ENCODE data around the gene RPLP1.

The RPLP1 gene

DNA sequence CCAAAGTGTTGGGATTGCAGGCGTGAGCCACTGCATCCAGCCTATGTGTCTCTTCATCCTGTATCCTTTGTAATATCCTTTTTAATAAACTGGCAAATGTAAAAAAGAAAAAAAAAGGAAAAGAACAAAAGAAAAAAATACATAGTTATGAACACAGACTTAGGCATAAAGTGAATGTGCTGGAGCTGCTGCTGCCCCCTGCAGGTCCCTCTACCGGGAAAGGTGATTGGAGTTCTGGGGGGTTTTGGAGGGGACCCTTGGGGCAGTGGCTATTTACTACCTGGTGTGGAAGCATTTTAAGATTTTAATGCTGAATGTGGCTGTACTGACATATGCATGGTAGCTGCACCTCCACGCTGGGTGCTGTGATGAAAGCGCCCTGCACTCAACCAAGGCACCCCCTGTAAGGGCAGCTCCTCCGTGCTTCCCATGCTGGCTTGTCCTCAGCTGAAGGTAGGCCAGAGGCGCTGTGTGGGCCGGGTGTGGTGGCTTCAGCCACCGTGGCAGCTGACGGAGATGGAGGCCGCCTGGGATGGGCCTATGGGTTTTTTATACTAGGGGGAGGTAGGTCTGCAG is 49.9 kb downstream of the RPLP1 start:
- TF ChIP-seq, protein P1, sequence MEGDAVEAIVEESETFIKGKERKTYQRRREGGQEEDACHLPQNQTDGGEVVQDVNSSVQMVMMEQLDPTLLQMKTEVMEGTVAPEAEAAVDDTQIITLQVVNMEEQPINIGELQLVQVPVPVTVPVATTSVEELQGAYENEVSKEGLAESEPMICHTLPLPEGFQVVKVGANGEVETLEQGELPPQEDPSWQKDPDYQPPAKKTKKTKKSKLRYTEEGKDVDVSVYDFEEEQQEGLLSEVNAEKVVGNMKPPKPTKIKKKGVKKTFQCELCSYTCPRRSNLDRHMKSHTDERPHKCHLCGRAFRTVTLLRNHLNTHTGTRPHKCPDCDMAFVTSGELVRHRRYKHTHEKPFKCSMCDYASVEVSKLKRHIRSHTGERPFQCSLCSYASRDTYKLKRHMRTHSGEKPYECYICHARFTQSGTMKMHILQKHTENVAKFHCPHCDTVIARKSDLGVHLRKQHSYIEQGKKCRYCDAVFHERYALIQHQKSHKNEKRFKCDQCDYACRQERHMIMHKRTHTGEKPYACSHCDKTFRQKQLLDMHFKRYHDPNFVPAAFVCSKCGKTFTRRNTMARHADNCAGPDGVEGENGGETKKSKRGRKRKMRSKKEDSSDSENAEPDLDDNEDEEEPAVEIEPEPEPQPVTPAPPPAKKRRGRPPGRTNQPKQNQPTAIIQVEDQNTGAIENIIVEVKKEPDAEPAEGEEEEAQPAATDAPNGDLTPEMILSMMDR (IDR thresholded peaks at IDR 0.05; ENCODE audit: low read depth, low read length): no peak
- no peak overlapping the region for H3K4me3 ChIP-seq (ENCODE audit: low read depth, low read length)

DNA sequence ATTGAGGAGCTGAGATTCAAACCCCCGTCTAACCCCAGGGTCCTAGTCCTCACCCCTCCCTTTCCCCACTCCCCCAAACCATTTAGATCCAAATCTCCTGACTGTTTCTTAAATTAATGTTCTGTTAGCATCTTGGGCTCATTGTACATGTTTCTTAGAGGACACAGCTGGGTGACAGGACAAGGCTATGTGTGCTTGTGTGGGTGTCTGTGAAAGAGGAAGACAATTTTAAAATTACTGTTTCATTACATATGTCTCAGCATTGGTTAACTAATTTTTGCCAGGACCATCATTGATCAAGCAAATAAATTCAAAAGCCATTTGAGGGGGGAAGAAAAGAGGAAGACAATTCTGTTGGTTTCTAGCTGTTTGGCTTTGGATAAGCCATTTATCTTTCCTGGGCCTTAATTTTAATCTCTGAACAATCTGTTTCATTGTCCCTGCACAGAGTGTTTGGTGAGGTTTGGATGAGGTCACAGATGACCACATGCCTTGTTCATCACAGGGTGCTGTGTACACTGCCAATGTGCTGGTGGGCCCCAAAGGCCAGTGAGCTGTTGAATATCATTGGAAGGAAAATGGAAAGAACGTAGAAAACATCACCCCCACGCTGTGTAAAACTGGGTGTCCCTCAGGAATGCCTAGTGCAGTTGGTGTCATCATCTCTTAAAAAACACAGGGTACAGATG is 51.9 kb downstream of the RPLP1 start:
- TF ChIP-seq, protein P1 (IDR thresholded peaks at IDR 0.05; ENCODE audit: low read depth, low read length): no peak
- H3K4me3 ChIP-seq (ENCODE audit: low read depth, low read length): no peak overlapping the region

All from WI38 (cell line).